ENCODE data around the gene C3orf22. TPM values are rescaled to one million over a fixed set of nuclear protein-coding genes. Genes with fewer than 3 reads are reported as not detected.

Gene C3orf22
- polyA plus RNA-seq, 1 donor (not counting 4 experiments of a cell fraction or from before 2014, with no cell fraction given) = not detected

DNA sequence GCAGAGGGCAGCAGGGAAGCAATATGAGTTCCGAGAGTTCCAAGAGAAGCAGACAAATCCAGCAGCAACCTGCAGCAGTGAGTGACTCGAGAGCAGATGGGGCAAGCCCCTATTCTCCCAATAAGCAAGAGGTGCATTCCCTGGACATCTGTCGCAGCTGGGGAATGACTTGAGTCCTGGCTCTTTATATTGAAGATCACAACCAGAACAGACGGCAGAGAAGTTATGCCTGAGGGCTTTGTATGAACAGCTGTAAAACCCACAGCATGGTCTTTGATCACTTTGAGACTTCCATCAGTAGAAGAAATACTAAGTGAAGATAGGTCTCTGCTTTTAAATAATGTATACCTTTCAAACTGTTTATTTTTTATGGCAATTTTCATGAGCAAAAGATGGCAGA lies 23.6 kb upstream of the C3orf22 start:
- Histone ChIP-seq H3K9ac (ENCODE audit: control insufficient read depth, extremely low read depth, insufficient read depth, low read length) (no peak overlapping the region), H3K4me3 (ENCODE audit: control insufficient read depth in 2 of 3, extremely low read depth in 1 of 3, insufficient read depth in 2 of 3, low read depth in 1 of 3, low read length in 3 of 3) (no peak overlapping the region)

DNA sequence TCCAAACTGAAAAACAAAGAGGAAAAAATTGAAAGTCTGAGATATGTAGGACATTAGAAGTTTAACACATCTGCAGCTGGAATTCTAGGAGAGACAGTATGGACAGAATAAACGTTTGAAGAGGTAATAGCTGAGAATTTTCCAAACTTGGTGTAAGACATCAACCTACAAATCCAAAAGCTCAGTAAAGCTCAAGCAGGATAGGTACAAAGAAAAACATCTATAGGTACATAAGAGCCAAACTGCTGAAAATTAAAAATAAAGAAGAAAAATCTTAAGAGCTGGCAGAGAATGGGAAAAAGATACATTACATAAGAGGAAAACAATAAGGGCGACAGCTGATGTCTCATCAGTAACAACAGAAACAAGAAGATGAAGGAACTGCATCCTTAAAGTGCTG lies 22.8 kb upstream of the C3orf22 start:
- no peaks in the 10 kb centered on the region for H3K9me3 ChIP-seq (ENCODE audit: control insufficient read depth, low read depth, low read length)
- H3K4me1 ChIP-seq (ENCODE audit: control insufficient read depth, extremely low read depth, insufficient read depth, low read length) = no peaks in the 10 kb centered on the region
- TF ChIP-seq, protein P1, sequence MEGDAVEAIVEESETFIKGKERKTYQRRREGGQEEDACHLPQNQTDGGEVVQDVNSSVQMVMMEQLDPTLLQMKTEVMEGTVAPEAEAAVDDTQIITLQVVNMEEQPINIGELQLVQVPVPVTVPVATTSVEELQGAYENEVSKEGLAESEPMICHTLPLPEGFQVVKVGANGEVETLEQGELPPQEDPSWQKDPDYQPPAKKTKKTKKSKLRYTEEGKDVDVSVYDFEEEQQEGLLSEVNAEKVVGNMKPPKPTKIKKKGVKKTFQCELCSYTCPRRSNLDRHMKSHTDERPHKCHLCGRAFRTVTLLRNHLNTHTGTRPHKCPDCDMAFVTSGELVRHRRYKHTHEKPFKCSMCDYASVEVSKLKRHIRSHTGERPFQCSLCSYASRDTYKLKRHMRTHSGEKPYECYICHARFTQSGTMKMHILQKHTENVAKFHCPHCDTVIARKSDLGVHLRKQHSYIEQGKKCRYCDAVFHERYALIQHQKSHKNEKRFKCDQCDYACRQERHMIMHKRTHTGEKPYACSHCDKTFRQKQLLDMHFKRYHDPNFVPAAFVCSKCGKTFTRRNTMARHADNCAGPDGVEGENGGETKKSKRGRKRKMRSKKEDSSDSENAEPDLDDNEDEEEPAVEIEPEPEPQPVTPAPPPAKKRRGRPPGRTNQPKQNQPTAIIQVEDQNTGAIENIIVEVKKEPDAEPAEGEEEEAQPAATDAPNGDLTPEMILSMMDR (optimal IDR thresholded peaks at IDR 0.05 in 1 of 3, IDR thresholded peaks at IDR 0.05 in 1 of 3, conservative IDR thresholded peaks at IDR 0.05 in 1 of 3; ENCODE audit: extremely low read depth in 1 of 3, insufficient read depth in 2 of 3, low read length in 3 of 3) = no peak
- no peak for TF ChIP-seq EZH2 (IDR thresholded peaks at IDR 0.05; ENCODE audit: low read length)
- H3K79me2 ChIP-seq (ENCODE audit: control insufficient read depth, insufficient read depth, low read length) = no peaks in the 10 kb centered on the region
- dilution Hi-C loops (cut with MboI; ENCODE audit: extremely low pct_ligation_motif_present, low sequenced_read_pairs) = no loop called here
- no peak overlapping the region for H2AFZ ChIP-seq (ENCODE audit: control insufficient read depth, low read length)
- no peak overlapping the region for H3K9ac ChIP-seq (ENCODE audit: control insufficient read depth, extremely low read depth, insufficient read depth, low read length)
- no peaks in the 10 kb centered on the region for H4K20me1 ChIP-seq (ENCODE audit: control insufficient read depth, extremely low read depth, insufficient read depth, low read length)
- H3K27ac ChIP-seq (ENCODE audit: control insufficient read depth, insufficient read depth, low read length) = no peak overlapping the region
- FAIRE-seq = no peak
- no peak overlapping the region for H3K4me3 ChIP-seq (ENCODE audit: control insufficient read depth in 2 of 3, extremely low read depth in 1 of 3, insufficient read depth in 2 of 3, low read depth in 1 of 3, low read length in 3 of 3)
- peaks cover 14% of the 10 kb centered on the region for H3K27me3 ChIP-seq (ENCODE audit: control insufficient read depth, extremely low read depth, insufficient read depth, low read length)
- no peaks in the 10 kb centered on the region for H3K9me1 ChIP-seq (ENCODE audit: control insufficient read depth, extremely low read depth, insufficient read depth, low read length)
- H3K4me2 ChIP-seq (ENCODE audit: control insufficient read depth, extremely low read depth, insufficient read depth, low read depth, low read length) = no peak overlapping the region
- no peak for DNase-seq (ENCODE audit: low read depth, low spot score)
- no peaks in the 10 kb centered on the region for H3K36me3 ChIP-seq (ENCODE audit: control insufficient read depth in 2 of 2, extremely low read depth in 1 of 2, insufficient read depth in 2 of 2, low read length in 2 of 2)

More for the DNA sequence above, 23.6 kb upstream of the C3orf22 start:
- H3K9me1 ChIP-seq (ENCODE audit: control insufficient read depth, extremely low read depth, insufficient read depth, low read length) = no peaks in the 10 kb centered on the region
- H3K27me3 ChIP-seq (ENCODE audit: control insufficient read depth, extremely low read depth, insufficient read depth, low read length) = peaks cover 14% of the 10 kb centered on the region
- no peaks in the 10 kb centered on the region for H3K4me1 ChIP-seq (ENCODE audit: control insufficient read depth, extremely low read depth, insufficient read depth, low read length)
- H3K27ac ChIP-seq (ENCODE audit: control insufficient read depth, insufficient read depth, low read length) = no peak overlapping the region
- H3K36me3 ChIP-seq (ENCODE audit: control insufficient read depth in 2 of 2, extremely low read depth in 1 of 2, insufficient read depth in 2 of 2, low read length in 2 of 2) = no peaks in the 10 kb centered on the region
- TF ChIP-seq, protein P1 (optimal IDR thresholded peaks at IDR 0.05 in 1 of 3, IDR thresholded peaks at IDR 0.05 in 1 of 3, conservative IDR thresholded peaks at IDR 0.05 in 1 of 3; ENCODE audit: extremely low read depth in 1 of 3, insufficient read depth in 2 of 3, low read length in 3 of 3) = no peak
- TF ChIP-seq EZH2 (IDR thresholded peaks at IDR 0.05; ENCODE audit: low read length) = no peak
- dilution Hi-C loops (cut with MboI; ENCODE audit: extremely low pct_ligation_motif_present, low sequenced_read_pairs) = no loop called here
- DNase-seq (ENCODE audit: low read depth, low spot score) (no peak), FAIRE-seq (no peak)
- no peak overlapping the region for H3K4me2 ChIP-seq (ENCODE audit: control insufficient read depth, extremely low read depth, insufficient read depth, low read depth, low read length)
- no peaks in the 10 kb centered on the region for H3K9me3 ChIP-seq (ENCODE audit: control insufficient read depth, low read depth, low read length)
- H4K20me1 ChIP-seq (ENCODE audit: control insufficient read depth, extremely low read depth, insufficient read depth, low read length) = no peaks in the 10 kb centered on the region
- H2AFZ ChIP-seq (ENCODE audit: control insufficient read depth, low read length) = no peak overlapping the region
- no peaks in the 10 kb centered on the region for H3K79me2 ChIP-seq (ENCODE audit: control insufficient read depth, insufficient read depth, low read length)
